Measurements from ENCODE around the gene ZNF507.

- TF ChIP-seq CTCF (IDR thresholded peaks at IDR 0.05) (no peak), POLR2A (IDR thresholded peaks at IDR 0.05) (no peak), POLR2AphosphoS5 (IDR thresholded peaks at IDR 0.05; ENCODE audit: insufficient read depth in 1 of 2, low read depth in 1 of 2) (no peak)
These were observed 82.1 kb downstream of the ZNF507 start for GRCh38 chr19:32427536-32427935.
